ENCODE data around the gene LITAF. TPM values are rescaled to one million over a fixed set of nuclear protein-coding genes. Genes with fewer than 3 reads are reported as not detected.

The LITAF gene
- total RNA-seq, 4 donors from 2014 or later: 32.8 to 193 (median 101) TPM

DNA sequence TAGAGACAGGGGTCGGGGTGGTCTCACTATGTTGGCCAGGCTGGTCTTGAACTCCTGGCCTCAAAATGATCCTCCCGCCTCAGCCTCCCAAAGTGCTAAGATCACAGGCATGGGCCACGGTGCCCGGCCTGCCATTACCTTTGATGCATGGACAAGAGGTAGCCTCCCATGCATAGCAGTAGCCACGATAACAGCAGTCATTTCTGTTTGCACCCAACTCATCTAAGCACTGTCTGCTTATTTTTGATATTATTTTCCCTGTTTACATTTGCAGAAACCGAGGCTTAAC is 44.0 kb upstream of the LITAF start:
- in situ Hi-C loops (cut with MboI; ENCODE audit: low pct_ligation_motif_present in 1 of 4, low pct_unique_long_range_greater_than_20kb in 1 of 4, low sequenced_read_pairs in 3 of 4): loop anchor here in 1 of 4 donors (25.0 kb wide), 1 partner anchor 218 kb away; no protein-coding TSS in a partner anchor
- no peak for DNase-seq
- intact Hi-C loops (cut with DNase I; ENCODE audit: low total_unique reads): loop anchor here (5.0 kb wide), 1 partner anchor 43 kb away; the partner anchor contains the start of gene LITAF
- TF ChIP-seq EP300 (IDR thresholded peaks at IDR 0.05; ENCODE audit: low read depth) (no peak), POLR2A (IDR thresholded peaks at IDR 0.05) (no peak), POLR2AphosphoS5 (IDR thresholded peaks at IDR 0.05) (no peak)
- TF ChIP-seq, protein P1, sequence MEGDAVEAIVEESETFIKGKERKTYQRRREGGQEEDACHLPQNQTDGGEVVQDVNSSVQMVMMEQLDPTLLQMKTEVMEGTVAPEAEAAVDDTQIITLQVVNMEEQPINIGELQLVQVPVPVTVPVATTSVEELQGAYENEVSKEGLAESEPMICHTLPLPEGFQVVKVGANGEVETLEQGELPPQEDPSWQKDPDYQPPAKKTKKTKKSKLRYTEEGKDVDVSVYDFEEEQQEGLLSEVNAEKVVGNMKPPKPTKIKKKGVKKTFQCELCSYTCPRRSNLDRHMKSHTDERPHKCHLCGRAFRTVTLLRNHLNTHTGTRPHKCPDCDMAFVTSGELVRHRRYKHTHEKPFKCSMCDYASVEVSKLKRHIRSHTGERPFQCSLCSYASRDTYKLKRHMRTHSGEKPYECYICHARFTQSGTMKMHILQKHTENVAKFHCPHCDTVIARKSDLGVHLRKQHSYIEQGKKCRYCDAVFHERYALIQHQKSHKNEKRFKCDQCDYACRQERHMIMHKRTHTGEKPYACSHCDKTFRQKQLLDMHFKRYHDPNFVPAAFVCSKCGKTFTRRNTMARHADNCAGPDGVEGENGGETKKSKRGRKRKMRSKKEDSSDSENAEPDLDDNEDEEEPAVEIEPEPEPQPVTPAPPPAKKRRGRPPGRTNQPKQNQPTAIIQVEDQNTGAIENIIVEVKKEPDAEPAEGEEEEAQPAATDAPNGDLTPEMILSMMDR (IDR thresholded peaks at IDR 0.05): no peak
- H3K4me1 ChIP-seq: peaks cover 0 to 41% (median 16%) of the 10 kb centered on the region in 4 donors
- H3K27me3 ChIP-seq: no peaks in the 10 kb centered on the region
- H3K27ac ChIP-seq: no peak overlapping the region
- H3K9me3 ChIP-seq: no peaks in the 10 kb centered on the region
- whole genome bisulfite sequencing, 2 donors (ENCODE audit: low coverage in 1 of 2): 88 to 89% methylated on average over 3 to 6 of the region's 6 CpGs
- H3K4me3 ChIP-seq: no peak overlapping the region
- H3K36me3 ChIP-seq: no peaks in the 10 kb centered on the region

DNA sequence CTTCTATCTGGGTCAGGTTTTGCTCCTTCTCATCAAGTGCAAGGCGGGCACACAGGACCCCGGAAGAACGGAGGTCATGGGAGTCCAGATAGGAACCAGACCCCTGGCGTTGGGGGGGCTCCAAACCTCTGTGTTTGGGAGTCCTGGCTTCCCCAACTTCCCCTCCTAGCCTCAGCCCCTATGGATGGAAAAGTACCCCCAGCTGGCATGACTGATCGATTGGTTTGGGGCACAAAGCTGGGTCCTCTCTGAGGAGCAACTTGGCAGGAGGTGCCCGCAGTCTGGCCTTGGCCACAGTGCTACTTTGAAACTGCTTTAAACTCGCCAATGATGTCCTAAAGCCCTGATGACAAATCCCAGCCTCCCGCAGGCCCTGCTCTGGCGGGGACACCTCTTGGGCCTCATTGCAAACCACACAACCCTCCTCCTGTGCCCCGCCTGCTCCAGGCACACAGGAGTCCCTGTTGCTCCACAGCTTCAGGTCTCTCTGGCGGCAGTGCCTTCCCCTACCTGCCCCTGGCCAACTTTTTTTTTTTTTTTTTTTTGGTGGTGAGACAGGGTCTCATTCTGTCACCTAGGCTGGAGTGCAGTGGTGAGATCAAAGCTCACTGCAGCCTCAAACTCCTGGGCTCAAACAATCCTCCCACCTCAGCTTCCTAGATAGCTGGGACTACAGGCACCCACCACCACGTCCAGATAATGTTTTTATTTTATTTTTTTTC is 43.5 kb upstream of the LITAF start:
- peaks cover 0 to 36% (median 11%) of the 10 kb centered on the region in 4 donors for H3K4me1 ChIP-seq
- intact Hi-C loops (cut with DNase I; ENCODE audit: low total_unique reads): loop anchor here (5.0 kb wide), 1 partner anchor 43 kb away; the partner anchor contains the start of gene LITAF
- H3K27ac ChIP-seq: peak overlapping the region; percentile 38 to 68 (median 65)
- no peak for DNase-seq
- no peaks in the 10 kb centered on the region for H3K27me3 ChIP-seq
- H3K4me3 ChIP-seq: no peak overlapping the region
- no peaks in the 10 kb centered on the region for H3K36me3 ChIP-seq
- TF ChIP-seq EP300 (IDR thresholded peaks at IDR 0.05; ENCODE audit: low read depth): no peak
- TF ChIP-seq POLR2AphosphoS5 (IDR thresholded peaks at IDR 0.05): no peak
- TF ChIP-seq, protein P1 (IDR thresholded peaks at IDR 0.05): no peak
- no peak for TF ChIP-seq POLR2A (IDR thresholded peaks at IDR 0.05)
- WGBS, 2 donors (ENCODE audit: low coverage in 1 of 2): 77 to 85% methylated on average over 3 to 12 of the region's 12 CpGs
- in situ Hi-C loops (cut with MboI; ENCODE audit: low pct_ligation_motif_present in 1 of 4, low pct_unique_long_range_greater_than_20kb in 1 of 4, low sequenced_read_pairs in 3 of 4): loop anchor here in 1 of 4 donors (25.0 kb wide), 1 partner anchor 218 kb away; no protein-coding TSS in a partner anchor
- H3K9me3 ChIP-seq: no peaks in the 10 kb centered on the region

DNA sequence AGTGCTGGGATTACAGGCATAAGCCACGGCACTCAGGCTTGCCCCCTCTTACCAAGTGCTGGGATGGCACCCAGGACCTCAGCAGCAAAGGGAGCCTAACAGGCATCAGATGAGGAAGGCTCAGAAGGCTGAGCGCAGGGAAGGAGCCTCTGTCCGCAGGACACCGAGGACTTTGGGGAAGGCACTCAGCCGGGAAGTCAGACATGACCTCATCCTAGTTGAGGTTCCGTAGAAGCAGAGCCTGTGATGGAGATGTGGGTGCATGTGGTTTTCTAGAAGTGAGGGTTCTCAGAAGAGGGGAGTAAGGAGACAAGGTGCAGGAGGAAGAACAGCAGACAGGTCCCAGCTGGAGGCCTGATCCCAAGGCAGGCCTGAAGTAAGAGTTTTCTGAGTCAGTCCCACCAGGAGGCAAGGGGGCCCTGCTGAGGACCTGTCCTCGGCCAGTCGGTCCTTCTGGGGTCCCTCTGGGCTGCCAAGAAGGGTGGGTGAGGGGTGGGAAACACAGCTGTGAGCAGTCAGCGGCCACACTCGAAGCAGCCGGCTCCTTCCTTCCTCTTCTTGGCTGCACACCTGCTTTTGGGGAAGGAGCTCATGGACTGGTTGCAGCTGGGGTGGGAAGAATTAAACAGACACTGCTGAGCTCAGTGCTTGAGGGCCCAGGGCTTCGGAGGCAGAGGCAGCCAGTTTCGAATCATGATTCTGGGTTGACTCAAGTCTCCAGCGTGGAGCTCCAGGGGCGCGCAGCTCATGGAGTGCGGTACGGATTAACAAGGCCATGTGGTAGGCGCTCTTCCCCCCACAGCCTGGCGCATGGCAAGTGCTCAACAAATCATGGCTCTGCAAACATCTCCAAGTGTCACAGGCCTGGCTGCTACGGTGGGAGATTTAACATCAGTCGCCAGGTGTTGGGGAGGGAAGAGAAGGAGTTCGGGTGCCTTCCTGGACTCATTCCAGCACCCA is 42.6 kb upstream of the LITAF start:
- Histone ChIP-seq H3K27me3 (no peaks in the 10 kb centered on the region), H3K4me1 (peaks cover 0 to 27% (median 9%) of the 10 kb centered on the region in 4 donors), H3K36me3 (no peaks in the 10 kb centered on the region), H3K4me3 (no peak overlapping the region), H3K9me3 (no peaks in the 10 kb centered on the region), H3K27ac (peak overlapping the region; percentile 38 to 68 (median 65))
- intact Hi-C loops (cut with DNase I; ENCODE audit: low total_unique reads): loop anchor here (5.0 kb wide), 1 partner anchor 42 kb away; the partner anchor contains the start of gene LITAF
- DNase-seq: no peak
- in situ Hi-C loops (cut with MboI; ENCODE audit: low pct_ligation_motif_present in 1 of 4, low pct_unique_long_range_greater_than_20kb in 1 of 4, low sequenced_read_pairs in 3 of 4): loop anchor here in 1 of 4 donors (25.0 kb wide), 1 partner anchor 217 kb away; no protein-coding TSS in a partner anchor
- WGBS, 2 donors (ENCODE audit: low coverage in 1 of 2): 52 to 60% methylated on average over 1 to 23 of the region's 23 CpGs
- TF ChIP-seq, protein P1 (IDR thresholded peaks at IDR 0.05): no peak
- no peak for TF ChIP-seq POLR2AphosphoS5 (IDR thresholded peaks at IDR 0.05)
- TF ChIP-seq EP300 (IDR thresholded peaks at IDR 0.05; ENCODE audit: low read depth): no peak
- TF ChIP-seq POLR2A (IDR thresholded peaks at IDR 0.05): no peak
